Measurements from ENCODE around the gene GPR161.

GPR161 gene

DNA sequence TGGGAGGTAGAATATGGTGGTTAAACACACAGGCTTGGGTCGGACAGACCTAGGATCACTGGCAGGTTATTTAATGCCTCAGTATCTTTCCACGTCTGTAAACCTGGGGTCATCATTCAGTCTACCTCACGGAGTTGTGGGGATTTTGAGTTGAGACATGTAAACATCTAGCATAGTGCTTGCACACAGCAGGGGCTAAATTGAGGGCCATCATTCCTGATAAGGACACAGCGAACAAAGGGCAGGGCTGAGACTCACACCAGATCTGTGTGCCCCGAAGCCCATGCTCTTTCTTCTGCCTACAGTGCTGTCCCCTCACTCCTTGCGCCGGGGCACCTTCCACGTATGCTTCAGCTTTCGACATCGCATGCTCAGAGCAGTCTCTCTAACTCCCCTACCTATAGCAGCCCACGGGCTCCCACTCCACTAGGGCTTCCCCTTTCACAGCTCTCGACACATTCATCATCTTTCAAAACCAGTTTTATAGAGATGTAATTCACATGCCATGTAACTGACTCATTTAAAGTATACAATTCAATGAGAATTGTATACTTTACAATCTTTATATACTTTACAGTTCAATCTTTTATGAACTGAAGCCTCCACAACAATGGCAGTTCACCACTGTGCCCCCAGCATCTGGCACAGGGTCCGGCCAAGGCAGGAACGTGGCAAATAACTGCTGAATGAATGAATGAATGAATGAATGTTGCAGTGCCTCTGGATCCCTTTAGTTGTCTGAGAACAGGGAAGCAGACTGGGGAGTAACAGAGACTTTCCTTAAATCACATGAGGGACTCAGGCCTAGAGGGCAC is 48.0 kb downstream of the GPR161 start:
- TF ChIP-seq, protein P1, sequence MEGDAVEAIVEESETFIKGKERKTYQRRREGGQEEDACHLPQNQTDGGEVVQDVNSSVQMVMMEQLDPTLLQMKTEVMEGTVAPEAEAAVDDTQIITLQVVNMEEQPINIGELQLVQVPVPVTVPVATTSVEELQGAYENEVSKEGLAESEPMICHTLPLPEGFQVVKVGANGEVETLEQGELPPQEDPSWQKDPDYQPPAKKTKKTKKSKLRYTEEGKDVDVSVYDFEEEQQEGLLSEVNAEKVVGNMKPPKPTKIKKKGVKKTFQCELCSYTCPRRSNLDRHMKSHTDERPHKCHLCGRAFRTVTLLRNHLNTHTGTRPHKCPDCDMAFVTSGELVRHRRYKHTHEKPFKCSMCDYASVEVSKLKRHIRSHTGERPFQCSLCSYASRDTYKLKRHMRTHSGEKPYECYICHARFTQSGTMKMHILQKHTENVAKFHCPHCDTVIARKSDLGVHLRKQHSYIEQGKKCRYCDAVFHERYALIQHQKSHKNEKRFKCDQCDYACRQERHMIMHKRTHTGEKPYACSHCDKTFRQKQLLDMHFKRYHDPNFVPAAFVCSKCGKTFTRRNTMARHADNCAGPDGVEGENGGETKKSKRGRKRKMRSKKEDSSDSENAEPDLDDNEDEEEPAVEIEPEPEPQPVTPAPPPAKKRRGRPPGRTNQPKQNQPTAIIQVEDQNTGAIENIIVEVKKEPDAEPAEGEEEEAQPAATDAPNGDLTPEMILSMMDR (IDR thresholded peaks at IDR 0.05; ENCODE audit: insufficient read depth, low read depth, low read length, missing control alignments) = no peak
- H3K4me3 ChIP-seq (ENCODE audit: low read length) = no peak overlapping the region
- DNase-seq (ENCODE audit: low read depth) = peak; percentile 9

DNA sequence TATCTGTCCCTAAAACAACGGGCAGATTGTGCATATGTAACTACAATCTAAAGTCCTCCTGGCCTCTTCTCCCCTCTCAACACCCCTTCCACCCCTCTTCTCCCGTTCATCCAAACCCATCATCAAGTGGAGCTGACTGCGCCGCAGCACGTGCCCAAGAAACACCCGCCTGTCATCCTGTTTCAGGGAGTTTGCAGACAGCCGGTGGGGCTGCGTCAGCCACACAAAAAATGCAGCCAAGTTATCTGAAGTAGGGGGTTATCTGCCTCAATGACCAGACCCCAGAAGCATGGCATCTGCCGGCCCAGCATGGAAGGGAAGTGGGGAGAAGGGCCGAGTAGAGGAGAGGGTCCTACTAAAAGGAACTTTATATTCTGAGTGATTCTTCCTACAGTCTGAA is 49.0 kb downstream of the GPR161 start:
- H3K4me3 ChIP-seq (ENCODE audit: low read length) = no peak overlapping the region
- TF ChIP-seq, protein P1 (IDR thresholded peaks at IDR 0.05; ENCODE audit: insufficient read depth, low read depth, low read length, missing control alignments) = no peak
- DNase-seq (ENCODE audit: low read depth) = no peak

DNA sequence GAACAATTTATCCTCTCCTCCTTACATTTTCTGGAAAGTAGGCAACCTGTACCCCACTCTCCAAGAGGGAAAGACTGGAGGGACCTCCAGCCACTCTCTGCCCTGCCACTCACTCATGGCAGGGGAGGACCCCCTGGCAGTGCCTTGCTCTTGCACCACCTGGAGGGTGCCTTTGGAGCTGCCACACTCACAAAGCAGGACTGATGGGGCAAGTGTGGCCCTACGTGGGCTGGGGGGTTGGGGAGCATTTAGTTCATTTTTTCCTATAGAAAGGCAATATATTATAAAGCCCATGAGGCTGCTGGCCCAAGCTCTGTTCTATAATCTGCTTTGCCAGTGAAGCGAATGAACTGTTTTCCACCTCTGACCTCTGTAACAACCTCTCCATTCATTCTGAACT is 50.3 kb downstream of the GPR161 start:
- TF ChIP-seq, protein P1 (IDR thresholded peaks at IDR 0.05; ENCODE audit: insufficient read depth, low read depth, low read length, missing control alignments) = no peak
- no peak for DNase-seq (ENCODE audit: low read depth)
- H3K4me3 ChIP-seq (ENCODE audit: low read length) = no peak overlapping the region

DNA sequence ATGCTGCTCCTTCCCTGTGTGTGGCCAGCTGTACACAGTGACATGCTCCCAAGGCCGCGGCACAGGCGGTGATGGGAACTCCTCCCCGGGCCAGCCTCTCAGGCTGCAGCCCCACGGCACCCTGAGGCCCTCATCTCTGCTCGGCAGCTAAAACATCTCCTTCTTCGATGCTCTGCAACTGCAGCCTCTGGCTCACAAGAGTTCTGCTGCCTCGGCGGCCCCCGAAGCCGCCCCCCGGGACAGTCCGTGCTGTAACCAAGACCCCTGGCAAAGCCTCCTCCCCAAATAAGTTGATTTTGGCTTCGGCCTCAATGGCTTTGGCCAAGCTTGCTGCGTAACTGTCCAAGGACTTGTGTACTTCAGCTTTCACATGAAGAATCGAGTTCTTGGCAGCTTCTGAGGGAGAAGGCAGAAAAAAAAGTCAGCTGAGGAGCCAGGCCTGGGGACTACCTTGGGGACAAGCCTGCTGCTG is 51.3 kb downstream of the GPR161 start:
- TF ChIP-seq, protein P1 (IDR thresholded peaks at IDR 0.05; ENCODE audit: insufficient read depth, low read depth, low read length, missing control alignments) = no peak
- no peak overlapping the region for H3K4me3 ChIP-seq (ENCODE audit: low read length)
- no peak for DNase-seq (ENCODE audit: low read depth)

DNA sequence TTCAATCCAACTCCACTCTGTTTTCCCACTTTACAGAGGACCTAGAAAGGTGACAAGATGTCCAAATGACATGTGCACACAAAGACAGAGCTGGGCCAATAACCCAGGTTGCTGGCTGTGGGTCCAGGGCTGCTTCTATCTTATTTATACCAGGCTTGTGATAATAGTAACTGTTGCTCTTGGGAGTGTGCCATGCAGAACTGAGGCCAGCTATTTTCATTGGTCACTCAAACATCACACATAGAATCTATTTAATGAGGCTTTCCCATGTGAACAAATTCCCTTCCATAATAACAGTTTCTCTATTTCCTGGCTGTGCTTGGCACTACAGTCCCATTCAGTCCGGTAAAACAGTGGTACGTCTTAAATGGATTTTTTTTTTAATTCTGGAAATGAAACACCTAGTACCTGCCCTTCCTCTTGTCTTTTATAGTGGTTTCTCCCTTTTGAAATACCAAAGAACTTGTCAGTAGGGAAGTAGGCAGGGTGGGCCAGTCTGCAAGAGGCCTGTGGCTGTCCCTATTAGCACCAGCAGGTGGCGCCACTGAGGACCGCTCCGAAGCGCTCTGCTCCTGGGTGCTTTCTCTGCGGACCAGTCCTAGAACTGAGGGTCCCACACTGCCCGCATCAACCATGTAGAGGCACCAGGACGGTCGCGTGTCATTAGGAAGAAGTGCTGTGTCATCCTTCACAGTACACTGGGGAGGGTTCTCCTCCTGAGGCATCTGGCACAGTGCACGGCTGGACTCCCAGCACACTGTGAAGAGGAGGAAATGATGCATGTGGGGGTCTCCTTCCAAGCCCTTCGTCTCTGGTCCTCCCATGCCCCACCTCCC is 52.1 kb downstream of the GPR161 start:
- TF ChIP-seq, protein P1 (IDR thresholded peaks at IDR 0.05; ENCODE audit: insufficient read depth, low read depth, low read length, missing control alignments) = peak; percentile 95
- H3K4me3 ChIP-seq (ENCODE audit: low read length) = no peak overlapping the region
- peak; percentile 53 for DNase-seq (ENCODE audit: low read depth)

DNA sequence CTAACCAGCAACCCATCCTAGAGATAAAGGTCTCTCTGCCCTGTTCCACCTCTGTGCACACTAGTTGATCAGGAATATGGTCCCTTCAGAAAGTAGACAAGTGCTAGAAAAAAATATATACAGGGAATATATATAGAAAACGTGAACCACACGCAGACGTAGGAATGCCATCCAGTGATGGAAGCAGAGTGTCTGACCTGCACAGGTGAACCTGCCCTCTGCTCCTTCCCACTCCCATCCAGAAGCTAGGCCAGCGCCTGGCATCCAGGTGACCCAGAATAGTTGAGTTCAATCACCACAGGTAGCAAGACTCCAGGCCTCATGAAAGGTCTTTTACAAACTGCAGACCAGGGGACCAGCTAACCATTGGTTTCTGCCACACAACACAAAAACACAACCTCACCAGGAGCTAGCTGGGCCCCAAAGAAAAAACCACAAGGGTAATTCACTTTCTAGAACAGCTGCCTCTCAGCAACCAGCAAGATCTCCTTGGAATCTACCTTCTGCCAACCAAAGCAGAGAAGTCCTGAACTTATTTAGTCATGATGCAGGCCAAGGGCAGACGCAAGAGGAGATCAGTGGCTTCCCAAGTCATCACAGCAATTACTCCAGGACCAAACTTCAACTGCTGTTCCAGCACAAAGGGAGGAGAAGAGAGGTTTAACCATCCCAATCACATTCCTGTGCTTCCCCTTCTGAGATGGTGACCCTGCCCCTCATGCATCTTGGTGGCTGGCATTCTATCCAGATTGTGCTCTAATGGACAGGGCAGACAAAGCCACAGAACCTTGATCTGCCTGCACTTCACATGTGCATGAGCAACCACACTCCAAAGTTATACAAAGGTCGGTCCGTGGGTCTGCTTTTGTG is 53.0 kb downstream of the GPR161 start:
- H3K4me3 ChIP-seq (ENCODE audit: low read length) = no peak overlapping the region
- no peak for DNase-seq (ENCODE audit: low read depth)
- TF ChIP-seq, protein P1 (IDR thresholded peaks at IDR 0.05; ENCODE audit: insufficient read depth, low read depth, low read length, missing control alignments) = no peak
